ENCODE data around the gene SND1.

Gene SND1

DNA sequence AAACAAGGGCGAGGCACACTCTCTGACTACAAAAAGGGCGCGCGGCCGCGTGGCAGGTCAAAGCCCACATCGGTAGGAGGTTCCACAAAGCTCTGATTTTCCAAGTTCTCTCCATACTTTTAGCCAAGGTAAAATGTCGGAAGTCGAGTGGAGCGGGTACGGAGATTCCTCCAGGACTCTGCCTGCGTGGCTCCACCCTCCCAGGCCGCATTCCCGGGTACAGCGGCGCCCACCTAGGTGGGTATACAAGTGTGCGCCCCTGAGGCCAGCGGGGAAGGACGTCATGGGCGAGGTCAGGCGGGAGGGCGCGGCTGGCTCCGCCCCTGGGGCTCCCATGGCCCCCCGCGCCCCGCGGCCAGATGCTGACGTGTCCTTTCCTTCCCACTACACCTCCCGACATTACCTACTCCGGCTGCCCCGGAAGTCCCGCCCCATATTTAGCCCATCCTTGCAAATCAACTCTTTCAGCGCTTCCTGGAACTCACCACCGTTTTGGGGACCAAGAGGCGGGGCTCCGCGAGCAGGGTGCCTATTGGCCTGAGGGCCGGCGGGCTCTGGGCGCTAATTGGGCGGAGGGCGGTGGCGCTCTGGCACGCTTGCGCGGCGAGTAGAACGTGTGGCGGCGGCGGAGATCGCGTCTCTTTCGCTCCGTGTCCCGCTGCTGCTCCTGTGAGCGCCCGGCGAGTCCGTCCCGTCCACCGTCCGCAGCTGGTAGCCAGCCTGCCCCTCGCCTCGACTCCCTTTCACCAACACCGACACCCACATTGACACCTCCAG lies at the start of gene SND1:
SND1 (plus strand) TSS at position 639 of the 777 bp plus-strand sequence. CDS start 180 bp downstream, outside the sequence.
- DNase-seq (ENCODE audit: low spot score): peak; percentile 99

DNA sequence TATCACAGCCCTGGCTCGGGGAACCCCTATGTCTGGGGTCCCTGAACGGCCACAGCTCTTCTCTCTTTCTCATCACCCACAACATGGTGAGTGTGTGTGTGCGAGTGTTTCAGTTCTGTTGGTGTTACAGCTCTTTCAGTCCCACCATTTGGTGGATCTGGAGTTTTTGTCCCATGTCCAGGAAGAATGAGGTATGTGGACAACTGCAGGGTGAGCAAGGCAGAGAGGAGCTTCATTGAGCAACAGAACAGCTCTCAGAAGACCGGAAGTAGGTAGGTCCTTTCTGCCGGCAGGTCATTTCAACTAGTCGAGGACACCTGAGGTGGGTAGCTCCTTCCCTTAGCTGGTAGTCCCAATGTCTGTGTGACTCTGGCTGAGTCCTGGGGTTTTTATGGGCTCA lies 43.5 kb upstream of the SND1 start:
- no peak for DNase-seq (ENCODE audit: low spot score)

DNA sequence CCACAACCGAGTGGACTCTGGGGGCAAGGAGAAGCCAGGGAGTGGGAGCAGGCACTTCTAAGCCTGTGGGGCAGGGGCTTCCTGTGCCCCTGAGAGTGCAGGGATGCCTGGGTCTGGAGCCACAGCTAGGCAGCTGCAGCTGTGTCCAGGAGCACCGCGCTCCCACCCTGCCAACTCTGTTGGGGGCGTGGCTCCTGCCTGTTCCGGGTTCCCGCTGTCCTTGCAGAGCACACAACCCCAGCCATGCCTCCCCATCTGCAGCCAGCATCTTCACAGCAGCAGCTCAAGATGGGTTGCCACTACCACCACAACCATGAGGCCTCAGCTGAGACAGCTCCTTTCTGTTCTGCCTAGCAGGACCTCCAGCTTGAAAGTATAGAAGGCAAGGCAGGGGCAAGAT lies 42.7 kb upstream of the SND1 start:
- DNase-seq (ENCODE audit: low spot score): no peak

DNA sequence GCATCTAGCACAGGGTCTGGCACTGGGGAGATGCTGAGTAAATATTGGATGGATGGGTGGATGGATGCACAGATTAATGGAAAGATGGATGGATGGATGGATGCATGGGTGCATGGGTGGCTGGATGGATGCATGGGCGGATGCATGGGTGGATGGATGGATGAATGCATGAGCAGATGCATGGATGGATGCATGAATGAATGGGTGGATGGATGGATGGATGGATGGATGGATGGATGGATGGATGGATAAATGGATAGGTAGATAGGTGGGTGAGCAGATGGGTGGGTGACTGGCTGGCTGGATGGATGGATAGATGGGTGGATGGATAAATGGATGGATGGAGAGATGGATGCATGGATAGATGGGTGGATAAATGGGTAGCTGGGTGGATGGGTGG lies 39.7 kb upstream of the SND1 start:
- DNase-seq (ENCODE audit: low spot score): no peak

DNA sequence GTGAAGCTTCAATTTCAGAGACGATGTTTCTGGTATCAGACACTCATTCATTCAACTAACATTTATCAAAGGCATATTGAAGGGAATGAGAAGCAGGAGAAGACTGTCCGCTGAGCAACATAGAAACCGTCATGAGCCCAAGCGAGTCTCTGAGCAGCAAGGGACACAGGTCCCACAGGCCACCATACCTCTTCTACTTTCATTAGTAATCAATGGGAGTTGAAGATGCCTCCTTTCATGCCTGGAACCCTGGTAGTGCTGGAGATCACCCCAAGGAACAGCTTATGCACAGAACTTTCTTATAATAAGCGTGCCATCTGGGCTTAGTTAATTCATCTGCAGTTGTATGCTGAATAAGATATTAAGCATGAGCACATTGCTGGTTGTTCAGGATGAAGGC lies 35.3 kb upstream of the SND1 start:
- DNase-seq (ENCODE audit: low spot score): no peak

DNA sequence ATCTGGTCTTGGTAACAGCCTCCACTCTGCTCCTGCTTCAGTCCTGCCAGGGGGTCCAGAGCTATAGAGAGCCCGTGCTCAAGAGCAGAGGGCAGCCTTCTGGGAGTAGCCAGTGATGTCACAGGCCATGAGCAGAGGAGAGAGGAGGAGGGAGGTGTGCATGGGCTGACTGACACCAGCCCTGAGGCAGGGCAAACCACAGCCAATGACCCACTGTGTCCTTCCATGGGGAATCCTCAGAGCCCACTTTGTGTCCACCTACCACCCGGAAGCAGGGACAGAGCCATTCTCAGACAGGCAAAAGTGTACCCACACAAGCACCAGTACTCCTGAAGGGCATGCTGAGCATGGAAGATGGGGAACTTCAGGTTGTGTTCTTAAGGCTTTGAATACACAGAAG lies 34.0 kb upstream of the SND1 start, which contains the start of gene PAX4:
PAX4 (minus strand) TSS at position 101 of the 400 bp plus-strand sequence. CDS start 2,214 bp downstream, outside the sequence.
- no peak for DNase-seq (ENCODE audit: low spot score)

DNA sequence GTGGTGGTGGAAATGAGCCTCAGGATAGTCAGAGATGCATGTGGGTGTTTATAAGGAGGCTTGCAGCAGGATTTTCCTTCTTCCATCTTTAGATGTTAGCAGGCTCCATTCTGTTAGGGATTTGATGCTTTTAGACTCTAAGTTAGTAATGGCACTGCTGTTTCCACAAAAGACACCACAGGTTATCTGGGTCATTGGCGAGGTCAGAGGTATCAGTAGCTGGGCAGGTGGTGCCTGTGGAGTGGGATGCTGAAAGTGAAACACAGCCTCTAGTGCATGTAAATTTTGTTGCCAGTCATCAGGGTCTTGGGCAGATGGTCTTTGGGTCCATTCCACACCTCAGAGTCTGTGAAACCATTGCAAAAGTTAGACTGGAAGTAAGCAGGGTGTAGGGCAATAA lies 33.2 kb upstream of the SND1 start:
- no peak for DNase-seq (ENCODE audit: low spot score)

DNA sequence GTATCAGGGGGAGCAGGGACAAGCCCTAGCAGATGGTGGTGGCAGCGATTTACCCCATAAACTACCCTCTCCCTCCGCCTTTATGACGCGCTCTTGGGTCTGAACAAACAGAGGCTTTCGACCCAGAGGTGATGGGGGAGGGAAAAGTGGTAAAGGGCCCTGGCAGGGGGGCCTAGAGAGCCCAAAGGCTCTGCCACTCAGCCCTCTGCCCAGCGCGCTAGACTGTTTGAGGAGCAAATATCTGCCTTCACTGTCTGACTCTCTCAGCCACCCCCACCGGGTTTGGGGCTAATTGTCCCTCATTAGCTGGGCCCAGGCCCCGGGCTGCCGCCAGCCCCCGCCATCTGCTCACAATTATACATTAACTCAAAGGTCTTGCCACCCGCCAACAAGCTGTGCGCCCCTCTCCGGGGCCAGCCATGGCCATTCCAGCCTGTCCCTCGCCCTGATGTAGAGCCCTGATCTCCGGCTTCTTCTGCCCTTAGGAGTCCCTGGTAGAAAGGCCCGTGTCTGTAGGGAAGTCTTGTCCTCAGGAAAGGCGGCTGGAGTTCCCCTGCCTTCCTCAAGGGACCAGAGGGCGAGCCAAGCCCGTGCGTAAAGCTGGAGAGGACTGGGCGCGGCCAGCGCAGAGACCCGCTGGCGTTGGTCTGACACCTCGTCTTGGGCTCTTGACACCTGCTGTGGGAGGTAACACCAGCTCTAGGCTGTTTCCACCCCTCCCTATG lies 32.2 kb upstream of the SND1 start:
- DNase-seq (ENCODE audit: low spot score): no peak

DNA sequence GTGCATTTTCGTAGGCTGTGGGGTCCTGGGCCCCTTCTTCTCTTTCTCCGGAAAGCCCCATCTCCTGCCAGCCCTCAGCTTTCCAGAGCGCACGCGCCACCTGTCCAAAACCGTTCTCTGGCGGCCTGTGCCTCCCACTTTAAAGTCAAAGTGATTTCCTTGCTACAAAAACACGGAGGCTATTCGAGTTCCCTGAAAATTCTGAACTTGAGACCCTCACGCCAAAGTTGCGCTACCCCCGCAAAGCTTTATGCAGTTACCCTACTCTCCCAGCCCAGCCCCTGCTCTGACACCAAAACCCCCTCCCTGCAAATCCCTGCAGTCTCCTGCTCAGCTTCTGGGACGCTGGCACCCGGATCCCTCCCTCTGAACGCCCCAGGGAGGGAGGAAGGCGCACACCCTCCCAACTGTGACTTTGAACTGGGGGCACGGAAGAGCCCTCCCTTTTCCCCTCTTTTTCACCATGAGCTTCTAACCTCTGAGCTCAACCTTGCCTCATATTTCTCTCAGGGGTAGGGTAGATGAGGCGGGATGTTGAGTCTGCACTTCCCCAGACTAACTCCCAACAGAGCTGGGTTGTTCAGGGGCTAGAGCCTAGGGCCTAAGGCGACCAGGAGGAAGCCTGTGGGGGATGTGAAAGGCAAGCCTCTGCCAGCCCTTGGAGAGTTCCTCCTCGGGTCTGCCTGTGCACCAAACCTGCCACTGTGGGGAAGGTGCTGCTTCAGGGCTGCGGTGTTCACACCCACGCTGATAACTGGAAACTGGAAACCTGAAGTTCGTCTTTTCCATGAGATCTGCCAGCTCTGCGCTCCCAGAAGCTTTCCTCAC lies 31.4 kb upstream of the SND1 start:
- DNase-seq (ENCODE audit: low spot score): no peak

DNA sequence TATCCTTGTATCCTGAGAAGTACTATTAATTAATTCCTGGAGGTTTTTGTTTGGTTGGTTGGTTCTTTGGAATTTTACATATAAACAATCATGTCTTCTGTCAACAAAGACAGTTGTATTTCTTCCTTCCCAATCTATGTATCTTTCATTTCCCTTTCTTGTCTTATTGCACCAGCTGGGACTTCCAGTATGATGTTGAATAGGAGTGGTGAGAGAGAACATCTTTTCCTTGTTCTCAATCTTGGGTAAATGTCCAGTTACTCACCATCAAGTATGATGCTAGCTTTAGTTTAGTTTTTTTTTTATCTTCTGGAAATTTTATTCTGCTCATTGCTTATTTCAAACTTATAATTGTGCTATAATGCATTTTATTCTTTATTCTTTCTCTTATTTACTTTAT lies 26.7 kb upstream of the SND1 start:
- DNase-seq (ENCODE audit: low spot score): no peak

DNA sequence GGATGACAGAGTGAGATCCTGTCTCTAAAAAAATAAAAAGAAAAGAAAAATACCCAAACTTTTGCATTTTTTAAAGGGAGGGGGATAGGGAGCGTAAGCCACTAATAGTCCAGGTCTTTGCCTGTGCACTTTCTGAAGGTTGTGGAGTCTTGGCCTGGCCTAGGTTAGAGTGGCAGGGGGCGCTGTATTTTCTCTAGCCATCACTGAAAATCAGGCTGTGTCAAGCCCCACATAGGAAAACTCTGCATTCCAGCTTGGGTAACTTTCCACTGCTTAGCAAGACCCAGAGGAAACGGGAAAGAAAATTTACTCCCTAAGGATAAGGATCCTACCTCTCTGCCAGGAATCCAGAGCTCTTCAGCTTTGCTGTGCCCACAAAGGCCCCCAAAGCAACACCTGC lies 23.5 kb upstream of the SND1 start:
- DNase-seq (ENCODE audit: low spot score): no peak

DNA sequence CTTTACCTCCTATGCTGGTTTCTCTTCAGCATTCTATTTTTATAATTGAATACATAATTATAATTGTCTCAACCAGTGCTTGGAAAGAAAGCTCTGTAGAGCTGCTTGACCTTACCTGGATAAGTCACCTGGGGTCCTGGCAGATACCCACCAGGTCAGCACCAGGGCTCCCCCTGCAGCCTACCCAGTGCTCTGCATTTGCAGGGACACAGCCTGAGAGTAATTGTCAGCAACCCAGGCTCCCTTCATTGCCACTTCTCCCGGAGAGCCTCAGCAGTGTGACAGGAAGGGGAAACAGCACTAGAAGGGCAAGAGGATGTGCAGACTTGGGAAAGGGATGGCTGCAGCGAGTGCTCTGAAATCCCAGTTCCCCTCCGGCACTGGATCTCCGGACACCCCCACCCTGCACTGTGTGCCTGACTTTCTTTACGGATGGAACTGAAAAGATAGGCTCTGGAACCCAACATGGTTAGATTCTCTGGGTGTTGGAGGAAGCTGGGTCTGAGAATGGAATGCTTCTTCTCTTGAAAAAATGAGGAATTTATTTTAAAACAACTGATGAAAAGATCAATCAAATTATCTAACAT lies 22.6 kb upstream of the SND1 start:
- DNase-seq (ENCODE audit: low spot score): no peak

DNA sequence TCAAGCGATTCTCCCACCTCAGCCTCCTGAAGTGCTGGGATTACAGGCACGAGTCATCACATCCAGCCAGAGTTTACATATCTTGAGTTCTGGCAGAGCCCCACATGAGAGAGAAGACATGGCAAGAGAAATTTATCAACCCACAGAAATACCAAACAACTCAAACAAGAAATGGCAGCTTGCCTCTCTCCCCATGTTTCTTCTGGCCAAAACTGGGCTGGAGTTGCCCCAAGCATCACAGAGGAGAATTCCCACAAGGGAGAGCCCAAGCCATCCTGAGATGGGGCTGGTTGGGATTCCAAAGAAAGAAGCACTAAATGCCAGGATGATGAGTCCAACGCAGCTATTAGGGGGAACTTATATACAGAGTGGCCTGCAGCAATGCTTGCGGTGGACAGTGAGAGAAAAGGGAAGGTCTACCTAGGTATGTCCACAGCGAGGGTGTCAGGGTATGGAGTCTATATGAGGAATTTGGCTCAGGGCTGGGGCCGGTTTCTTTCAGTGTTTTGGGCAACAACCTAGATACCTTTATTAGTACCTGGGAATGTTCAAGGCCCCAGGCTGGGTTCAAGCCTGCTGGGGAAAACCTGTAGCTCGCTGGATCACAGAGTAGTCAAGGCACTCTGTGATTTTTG lies 19.6 kb upstream of the SND1 start:
- no peak for DNase-seq (ENCODE audit: low spot score)

DNA sequence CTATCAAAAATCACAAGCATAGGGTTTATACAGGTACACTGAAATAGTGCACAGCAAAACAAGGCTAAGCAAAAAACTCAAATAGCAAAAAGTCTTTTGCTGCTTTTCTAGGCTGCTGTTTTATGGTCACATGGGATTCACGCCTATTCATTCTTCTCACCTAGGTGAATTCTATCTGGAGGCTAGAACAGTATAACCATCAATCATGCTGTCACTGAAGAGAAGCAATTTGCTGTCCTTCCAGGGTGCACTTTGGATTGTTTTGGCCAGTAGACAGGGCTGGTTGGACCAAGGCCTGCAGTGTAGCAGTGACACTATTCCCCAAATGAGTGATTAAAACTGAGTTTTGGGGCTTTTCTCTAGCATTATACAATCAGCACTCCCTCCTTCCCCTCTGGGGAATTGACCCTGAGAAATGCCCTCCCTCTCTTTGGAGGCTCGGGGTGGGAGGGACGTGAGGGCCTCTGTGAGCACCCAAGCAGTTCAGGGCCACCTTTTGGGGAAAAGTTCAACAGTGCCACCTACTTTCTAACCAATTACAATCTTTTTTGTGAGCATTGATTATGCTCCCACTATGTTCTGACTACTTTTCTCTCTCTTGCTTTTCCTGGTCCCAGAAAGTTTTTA lies 16.2 kb upstream of the SND1 start:
- no peak for DNase-seq (ENCODE audit: low spot score)

DNA sequence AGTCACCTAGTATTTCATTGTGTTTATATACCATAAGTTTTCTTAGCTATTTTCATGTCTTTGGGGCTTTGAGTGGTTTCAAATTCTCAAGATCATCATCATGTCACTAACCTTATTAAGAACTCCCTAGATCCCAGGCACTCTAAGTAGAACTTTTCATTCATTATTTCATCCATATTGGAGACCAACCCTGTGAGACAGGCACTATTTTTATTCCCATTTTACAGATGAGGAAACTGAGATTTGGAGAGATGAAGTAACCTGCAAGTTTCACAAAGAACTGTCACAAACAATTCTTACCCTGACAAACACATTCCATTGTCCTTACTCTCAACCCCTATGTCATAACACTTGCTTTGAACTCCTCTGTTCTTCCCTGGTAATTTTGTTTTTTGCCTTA lies 13.8 kb upstream of the SND1 start:
- DNase-seq (ENCODE audit: low spot score): no peak

DNA sequence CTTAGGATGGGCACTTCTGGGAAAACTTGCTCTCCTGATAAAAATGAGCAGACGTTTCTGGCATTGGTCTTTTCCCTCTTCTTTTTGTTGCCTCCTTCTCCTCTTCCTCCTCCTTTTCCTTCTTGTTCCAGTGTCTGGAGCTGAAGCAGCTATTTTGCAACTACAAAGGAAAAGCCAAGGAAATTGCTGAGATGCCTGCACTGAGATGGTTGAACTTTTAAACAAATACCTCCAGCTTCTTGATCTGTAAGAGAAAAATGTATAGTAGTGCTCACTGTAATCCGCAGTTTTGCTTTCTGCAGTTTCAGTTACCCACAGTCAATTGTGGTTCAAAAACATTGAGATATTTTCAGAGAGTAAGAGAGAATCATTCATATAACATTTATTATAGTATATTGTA lies 7.5 kb upstream of the SND1 start:
- DNase-seq (ENCODE audit: low spot score): no peak

DNA sequence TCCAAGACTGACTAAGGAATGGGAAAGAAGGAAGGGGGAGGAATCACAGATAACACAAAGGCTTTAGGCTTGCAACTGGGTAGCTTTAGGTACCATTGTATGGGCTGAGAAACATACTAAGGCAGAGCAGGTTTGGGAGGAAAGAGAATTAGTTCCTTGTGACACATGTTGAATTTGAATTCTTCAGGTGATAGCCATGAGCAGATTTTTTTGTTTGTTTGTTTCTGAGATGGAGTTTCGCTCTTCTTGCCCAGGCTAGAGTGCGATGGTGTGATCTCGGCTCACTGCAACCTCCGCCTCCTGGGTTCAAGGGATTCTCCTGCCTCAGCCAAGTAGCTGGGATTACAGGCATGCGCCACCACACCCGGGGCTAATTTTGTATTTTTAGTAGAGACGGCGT lies 4.4 kb upstream of the SND1 start:
- no peak for DNase-seq (ENCODE audit: low spot score)

DNA sequence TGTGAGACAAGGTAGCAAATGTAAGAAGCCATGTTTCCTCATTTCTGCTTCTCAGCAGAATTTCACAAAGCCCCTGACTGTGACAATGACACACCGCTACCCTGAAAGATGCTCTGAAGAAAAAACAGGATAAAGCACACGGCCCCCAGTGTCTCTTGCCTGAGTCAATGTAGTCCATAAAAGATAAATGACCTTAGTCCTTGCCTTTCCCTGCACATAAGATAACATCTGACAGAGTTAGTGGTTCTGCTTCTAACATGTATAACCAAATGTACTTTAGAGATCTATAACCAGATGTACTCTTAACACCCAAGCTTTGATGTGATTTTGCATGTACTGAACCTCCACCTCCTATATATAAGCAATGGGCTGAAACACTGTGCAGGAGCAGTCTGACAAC lies 3.0 kb upstream of the SND1 start:
- DNase-seq (ENCODE audit: low spot score): no peak

DNA sequence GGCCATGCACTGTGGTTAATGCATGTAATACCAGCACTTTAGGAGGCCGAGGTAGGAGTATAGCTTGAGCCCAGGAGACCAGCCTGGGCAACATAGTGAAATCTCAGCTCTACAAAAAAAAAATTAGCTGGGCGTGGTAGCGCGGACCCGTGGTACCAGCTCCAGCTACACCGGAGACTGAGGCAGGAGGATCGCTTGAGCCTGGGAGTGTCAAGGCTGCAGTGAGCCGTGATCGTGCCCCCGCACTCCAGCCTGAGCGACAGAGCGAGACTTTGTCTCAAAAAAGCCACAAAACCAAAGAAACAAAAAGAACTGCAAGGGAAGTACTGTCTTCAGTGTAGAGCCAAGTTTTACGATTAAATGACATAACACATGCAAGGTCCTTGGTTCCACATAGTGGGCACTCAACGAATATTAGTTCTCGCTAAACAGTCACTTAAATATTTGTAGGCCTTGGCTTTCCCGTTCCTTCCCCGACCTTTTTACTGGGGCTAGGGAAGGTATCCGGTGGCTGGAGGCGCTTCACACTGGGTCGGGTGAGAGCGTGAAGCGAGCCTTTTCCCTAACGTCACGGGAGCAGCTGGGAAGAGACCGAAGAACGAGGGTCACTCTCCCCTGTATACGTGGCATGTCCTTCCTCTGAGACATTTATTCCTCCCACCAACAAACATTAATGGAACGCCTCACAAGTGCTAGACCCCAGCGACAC lies 993 bp upstream of the SND1 start:
- DNase-seq (ENCODE audit: low spot score): no peak

DNA sequence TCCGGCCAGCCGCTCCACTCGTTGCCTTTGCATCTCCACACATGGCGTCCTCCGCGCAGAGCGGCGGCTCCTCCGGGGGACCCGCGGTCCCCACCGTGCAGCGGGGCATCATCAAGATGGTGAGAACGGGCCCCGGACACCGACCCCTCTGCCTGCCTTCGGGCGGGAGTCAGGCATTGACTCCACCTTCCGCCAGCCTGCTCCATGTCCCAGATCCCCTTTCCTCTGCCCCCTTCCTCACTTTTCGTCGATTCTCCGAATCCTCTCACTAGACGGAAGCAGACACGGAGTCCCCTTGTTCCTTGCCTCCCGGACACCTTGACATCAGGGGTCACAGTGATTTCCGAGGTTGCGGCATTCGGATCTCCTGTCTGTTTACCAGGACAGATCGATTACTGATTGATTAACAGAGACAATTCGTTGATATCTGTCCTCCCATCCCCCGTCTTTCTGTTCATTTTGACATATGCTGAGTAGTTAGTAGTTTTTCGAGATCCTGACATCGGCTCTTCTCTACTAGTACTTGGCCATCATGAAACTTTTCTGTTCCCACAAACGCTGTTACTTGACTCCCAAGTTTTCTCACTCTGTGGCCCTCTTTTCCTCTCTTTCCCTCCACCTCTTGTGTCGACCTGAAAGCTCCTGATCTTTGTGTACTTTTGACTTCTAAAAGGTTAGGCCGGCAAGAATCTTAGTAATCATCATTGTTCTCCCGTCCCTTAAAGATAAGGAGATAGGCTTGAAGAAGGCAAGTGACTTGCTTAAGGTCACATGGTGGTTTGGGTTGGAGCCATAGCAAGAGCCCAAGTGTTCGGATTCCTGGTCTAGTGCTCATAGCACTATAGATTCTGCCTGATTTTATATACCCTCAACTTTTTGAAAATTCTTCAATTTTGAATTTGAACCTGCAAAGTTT lies 597 bp downstream of the SND1 start:
- DNase-seq (ENCODE audit: low spot score): no peak

Data from globus pallidus (tissue), 1 donor.